GM23338 (cell line): ENCODE data around the gene FAM136A. TPM values are rescaled to one million over a fixed set of nuclear protein-coding genes. Genes with fewer than 3 reads are reported as not detected.

Source experiments
- ATAC-seq: fragments of 200-7000 bp; cut with Tn5 transposase; 3 replicates; pipeline ENCODE4 v1.9.1; 2020
- DNase-seq: peaks from one replicate; pipeline ENCODE4 v3.0.0-alpha.2; 2015; ENCODE audit warnings: low spot score
- H2AFZ ChIP-seq: fragments of 200-600 bp; sonication (generic); 2 replicates; pipeline ENCODE4 v1.8.0; 2016; ENCODE audit warnings: antibody characterized with exemption, mild to moderate bottlenecking, moderate library complexity
- H3F3A ChIP-seq: fragments of 200-600 bp; sonication (generic); replicated peaks from 2 replicates; pipeline ENCODE4 v1.8.0; 2017; ENCODE audit warnings: antibody characterized with exemption, mixed run types, low read depth
- H3K27ac ChIP-seq: fragments of 200-600 bp; sonication (generic); 2 replicates; pipeline ENCODE4 v1.6.1; 2016; ENCODE audit warnings: low read depth
- H3K27me3 ChIP-seq: fragments of 200-600 bp; sonication (generic); 2 replicates; pipeline ENCODE4 v1.8.0; 2016; ENCODE audit warnings: mild to moderate bottlenecking, mixed run types, moderate library complexity; ENCODE audit not compliant: insufficient read depth
- H3K36me3 ChIP-seq: fragments of 200-600 bp; sonication (generic); 2 replicates; pipeline ENCODE4 v1.8.0; 2016; ENCODE audit warnings: mild to moderate bottlenecking; ENCODE audit not compliant: insufficient read depth
- H3K4me1 ChIP-seq: fragments of 200-600 bp; sonication (generic); 2 replicates; pipeline ENCODE4 v1.8.0; 2016; ENCODE audit warnings: mild to moderate bottlenecking, moderate library complexity; ENCODE audit not compliant: insufficient read depth
- H3K4me2 ChIP-seq: fragments of 200-600 bp; sonication (generic); 2 replicates; pipeline ENCODE4 v1.7.1; 2017; ENCODE audit warnings: mixed run types
- H3K4me3 ChIP-seq: fragments of 200-600 bp; sonication (generic); 2 replicates; pipeline ENCODE4 v1.6.1; 2016; ENCODE audit warnings: mixed run types
- H3K79me2 ChIP-seq: fragments of 200-600 bp; sonication (generic); replicated peaks from 2 replicates; pipeline ENCODE4 v1.8.0; 2017; ENCODE audit warnings: mild to moderate bottlenecking; ENCODE audit not compliant: insufficient read depth
- H3K9me2 ChIP-seq: fragments of 200-600 bp; sonication (generic); 2 replicates; pipeline ENCODE4 v1.8.0; 2017; ENCODE audit not compliant: insufficient read depth
- H4K20me1 ChIP-seq: fragments of 200-600 bp; sonication (generic); replicated peaks from 2 replicates; pipeline ENCODE4 v1.8.0; 2017; ENCODE audit warnings: mild to moderate bottlenecking; ENCODE audit not compliant: insufficient read depth
- H3K27ac Mint-ChIP-seq: 2 replicates; pipeline ENCODE4 v1.8.0; 2020; ENCODE audit warnings: inconsistent platforms, mild to moderate bottlenecking, moderate library complexity, mixed read lengths
- H3K27me3 Mint-ChIP-seq: 3 replicates; pipeline ENCODE4 v1.8.0; 2022; ENCODE audit warnings: low read depth, mild to moderate bottlenecking, moderate library complexity, mixed read lengths, inconsistent platforms; ENCODE audit not compliant: insufficient read depth, poor library complexity
- H3K36me3 Mint-ChIP-seq: 3 replicates; pipeline ENCODE4 v1.8.0; 2021; ENCODE audit warnings: low read depth, mild to moderate bottlenecking, inconsistent platforms, moderate library complexity, mixed read lengths
- H3K4me1 Mint-ChIP-seq: 3 replicates; pipeline ENCODE4 v1.8.0; 2020; ENCODE audit warnings: mild to moderate bottlenecking, inconsistent platforms, mixed read lengths
- H3K4me3 Mint-ChIP-seq: 3 replicates; pipeline ENCODE4 v1.8.0; 2021; ENCODE audit warnings: moderate library complexity, mild to moderate bottlenecking, inconsistent platforms, mixed read lengths
- H3K9me3 Mint-ChIP-seq: 3 replicates; pipeline ENCODE4 v1.8.0; 2020; ENCODE audit warnings: moderate library complexity, mild to moderate bottlenecking, inconsistent platforms, mixed read lengths
- CREB1 ChIP-seq: fragments of 250-450 bp; sonication (Bioruptor Pico); IDR thresholded peaks from 2 replicates; pipeline ENCODE4 v1.5.0; 2020; ENCODE audit warnings: low read depth, mild to moderate bottlenecking, moderate library complexity
- EZH2 ChIP-seq: fragments of 200-600 bp; sonication (generic); IDR thresholded peaks from one replicate; pipeline ENCODE4 v1.8.0; 2017; ENCODE audit warnings: antibody characterized with exemption, mild to moderate bottlenecking, low read depth; ENCODE audit not compliant: unreplicated experiment
- EZH2phosphoT487 ChIP-seq: fragments of 200-600 bp; sonication (generic); IDR thresholded peaks from one replicate; pipeline ENCODE4 v1.8.1; 2018; ENCODE audit warnings: antibody characterized with exemption; ENCODE audit not compliant: unreplicated experiment
- NANOG ChIP-seq: IDR thresholded peaks from 2 replicates; pipeline ENCODE4 v1.6.1; 2016; ENCODE audit warnings: antibody characterized with exemption, borderline replicate concordance
- POLR2AphosphoS5 ChIP-seq: IDR thresholded peaks from 2 replicates; pipeline ENCODE4 v1.6.1; 2016; ENCODE audit warnings: antibody characterized with exemption, low read depth
- ZNF114 ChIP-seq: fragments of 250-450 bp; sonication (Bioruptor Pico); IDR thresholded peaks from 2 replicates; pipeline ENCODE4 v1.5.0; 2020; ENCODE audit warnings: mild to moderate bottlenecking, moderate library complexity
- ZNF331 ChIP-seq: fragments of 250-450 bp; sonication (Bioruptor Pico); IDR thresholded peaks from 2 replicates; pipeline ENCODE4 v1.5.0; 2020; ENCODE audit warnings: low read depth, mild to moderate bottlenecking, moderate library complexity
- polyA plus RNA-seq: library from polyadenylated mRNA; unstranded; fragments of >200 nt; fragmentation: Nextera tagmentation; extraction: Ambion mirVana; gene quantifications from 2 replicates; pipeline ENCODE4 v1.2.1, GENCODE V29; 2016
- total RNA-seq: library from RNA; depleted of rRNA; stranded (reverse); fragments of >200 nt; shearing (Covaris generic); gene quantifications from 2 replicates; pipeline ENCODE4 v1.2.3, GENCODE V29; 2014
- TF ChIP-seq, protein P1 (sequence below): IDR thresholded peaks from one replicate; pipeline ENCODE4 v1.6.1; 2018; ENCODE audit warnings: antibody characterized with exemption; ENCODE audit not compliant: unreplicated experiment
- TF ChIP-seq, protein P2 (sequence below): IDR thresholded peaks from 2 replicates; pipeline ENCODE4 v1.6.1; 2016; ENCODE audit warnings: antibody characterized with exemption
- TF ChIP-seq, protein P3 (sequence below): fragments of 250-450 bp; sonication (Bioruptor Pico); IDR thresholded peaks from 2 replicates; pipeline ENCODE4 v1.5.0; 2020; ENCODE audit warnings: mild to moderate bottlenecking, moderate library complexity

FAM136A gene
- total and polyA plus RNA-seq, 2 experiments from 2014 or later, result 115 to 150 TPM

DNA sequence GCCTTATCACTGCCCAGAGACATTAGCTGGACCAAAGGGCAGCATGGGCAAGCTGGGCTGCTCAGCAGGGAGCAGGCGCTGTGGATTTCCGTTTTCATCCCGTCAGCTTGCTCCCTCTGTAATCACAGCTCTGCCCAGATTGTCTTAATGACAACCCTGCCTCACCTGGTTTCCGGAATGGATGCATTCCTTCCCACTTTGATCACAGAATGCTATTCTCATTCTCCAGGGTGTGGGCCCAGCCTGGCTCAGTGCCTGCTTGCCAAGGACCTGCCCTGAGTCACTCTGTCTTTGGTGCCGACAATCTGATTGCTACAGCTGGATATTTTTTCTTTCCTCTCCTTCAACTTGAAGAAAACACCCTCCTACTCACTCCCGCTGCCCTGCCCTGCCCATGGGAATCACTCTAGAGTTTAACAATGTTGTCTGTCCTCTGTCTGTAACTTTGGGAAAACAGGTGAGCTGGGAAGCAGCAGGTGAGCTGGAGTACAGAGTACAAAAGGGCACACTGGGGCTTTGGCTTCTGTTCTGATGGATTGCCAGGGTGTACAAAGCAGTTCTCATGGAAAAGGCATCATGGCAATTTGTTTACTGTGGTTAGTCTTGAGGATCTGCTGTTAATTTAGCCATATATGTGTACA, 27.2 kb upstream of the FAM136A start (continued):
- TF ChIP-seq, protein P1, sequence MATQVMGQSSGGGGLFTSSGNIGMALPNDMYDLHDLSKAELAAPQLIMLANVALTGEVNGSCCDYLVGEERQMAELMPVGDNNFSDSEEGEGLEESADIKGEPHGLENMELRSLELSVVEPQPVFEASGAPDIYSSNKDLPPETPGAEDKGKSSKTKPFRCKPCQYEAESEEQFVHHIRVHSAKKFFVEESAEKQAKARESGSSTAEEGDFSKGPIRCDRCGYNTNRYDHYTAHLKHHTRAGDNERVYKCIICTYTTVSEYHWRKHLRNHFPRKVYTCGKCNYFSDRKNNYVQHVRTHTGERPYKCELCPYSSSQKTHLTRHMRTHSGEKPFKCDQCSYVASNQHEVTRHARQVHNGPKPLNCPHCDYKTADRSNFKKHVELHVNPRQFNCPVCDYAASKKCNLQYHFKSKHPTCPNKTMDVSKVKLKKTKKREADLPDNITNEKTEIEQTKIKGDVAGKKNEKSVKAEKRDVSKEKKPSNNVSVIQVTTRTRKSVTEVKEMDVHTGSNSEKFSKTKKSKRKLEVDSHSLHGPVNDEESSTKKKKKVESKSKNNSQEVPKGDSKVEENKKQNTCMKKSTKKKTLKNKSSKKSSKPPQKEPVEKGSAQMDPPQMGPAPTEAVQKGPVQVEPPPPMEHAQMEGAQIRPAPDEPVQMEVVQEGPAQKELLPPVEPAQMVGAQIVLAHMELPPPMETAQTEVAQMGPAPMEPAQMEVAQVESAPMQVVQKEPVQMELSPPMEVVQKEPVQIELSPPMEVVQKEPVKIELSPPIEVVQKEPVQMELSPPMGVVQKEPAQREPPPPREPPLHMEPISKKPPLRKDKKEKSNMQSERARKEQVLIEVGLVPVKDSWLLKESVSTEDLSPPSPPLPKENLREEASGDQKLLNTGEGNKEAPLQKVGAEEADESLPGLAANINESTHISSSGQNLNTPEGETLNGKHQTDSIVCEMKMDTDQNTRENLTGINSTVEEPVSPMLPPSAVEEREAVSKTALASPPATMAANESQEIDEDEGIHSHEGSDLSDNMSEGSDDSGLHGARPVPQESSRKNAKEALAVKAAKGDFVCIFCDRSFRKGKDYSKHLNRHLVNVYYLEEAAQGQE, result no peak

DNA sequence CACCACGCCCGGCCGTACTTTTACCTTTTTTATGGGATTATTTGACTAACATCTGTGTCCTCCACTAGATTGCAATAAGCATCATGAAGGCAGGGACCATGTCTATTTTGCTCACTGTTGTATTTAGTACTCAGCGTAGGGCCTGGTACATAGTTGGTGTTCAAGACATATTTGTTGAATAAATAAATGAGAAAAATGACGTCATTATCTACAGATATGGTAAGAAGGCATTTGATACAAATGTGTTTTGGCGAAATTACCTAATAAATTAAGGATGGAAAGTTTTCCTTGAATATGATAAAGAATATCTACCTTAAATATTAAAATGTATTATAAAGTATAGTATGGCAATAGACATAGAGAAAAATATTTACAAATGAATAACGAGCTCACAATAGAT, 24.0 kb upstream of the FAM136A start:
- Histone ChIP-seq H3K36me3 (no peaks in the 10 kb centered on the region), H2AFZ (no peak overlapping the region), H3K4me1 (no peaks in the 10 kb centered on the region; the same call in 1 of the 2 replicates), H4K20me1 (no peaks in the 10 kb centered on the region), H3K27me3 (no peaks in the 10 kb centered on the region), H3K27ac (no peak overlapping the region), H3K79me2 (no peaks in the 10 kb centered on the region), H3K4me3 (no peak overlapping the region), H3K9me2 (no peaks in the 10 kb centered on the region), H3K4me2 (no peak overlapping the region), H3F3A (no peaks in the 10 kb centered on the region)
- no peaks in the 10 kb centered on the region for H3K9me3 Mint-ChIP-seq
- no peak for ATAC-seq
- peaks cover 4% of the 10 kb centered on the region for H3K27me3 Mint-ChIP-seq
- H3K4me1 Mint-ChIP-seq, result peaks cover 7% of the 10 kb centered on the region; the same call in 2 of the 3 replicates
- no peak overlapping the region for H3K27ac Mint-ChIP-seq
- H3K4me3 Mint-ChIP-seq, result no peak overlapping the region
- no peak for DNase-seq
- no peaks in the 10 kb centered on the region for H3K36me3 Mint-ChIP-seq
- TF ChIP-seq ZNF331 (CRISPR knock-in tag) (no peak), NANOG (no peak), POLR2AphosphoS5 (no peak), EZH2phosphoT487 (no peak), CREB1 (CRISPR knock-in tag) (no peak), ZNF114 (no peak), EZH2 (no peak)
- TF ChIP-seq, protein P1, result no peak
- TF ChIP-seq, protein P2, sequence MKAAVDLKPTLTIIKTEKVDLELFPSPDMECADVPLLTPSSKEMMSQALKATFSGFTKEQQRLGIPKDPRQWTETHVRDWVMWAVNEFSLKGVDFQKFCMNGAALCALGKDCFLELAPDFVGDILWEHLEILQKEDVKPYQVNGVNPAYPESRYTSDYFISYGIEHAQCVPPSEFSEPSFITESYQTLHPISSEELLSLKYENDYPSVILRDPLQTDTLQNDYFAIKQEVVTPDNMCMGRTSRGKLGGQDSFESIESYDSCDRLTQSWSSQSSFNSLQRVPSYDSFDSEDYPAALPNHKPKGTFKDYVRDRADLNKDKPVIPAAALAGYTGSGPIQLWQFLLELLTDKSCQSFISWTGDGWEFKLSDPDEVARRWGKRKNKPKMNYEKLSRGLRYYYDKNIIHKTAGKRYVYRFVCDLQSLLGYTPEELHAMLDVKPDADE, result no peak
- TF ChIP-seq, protein P3, sequence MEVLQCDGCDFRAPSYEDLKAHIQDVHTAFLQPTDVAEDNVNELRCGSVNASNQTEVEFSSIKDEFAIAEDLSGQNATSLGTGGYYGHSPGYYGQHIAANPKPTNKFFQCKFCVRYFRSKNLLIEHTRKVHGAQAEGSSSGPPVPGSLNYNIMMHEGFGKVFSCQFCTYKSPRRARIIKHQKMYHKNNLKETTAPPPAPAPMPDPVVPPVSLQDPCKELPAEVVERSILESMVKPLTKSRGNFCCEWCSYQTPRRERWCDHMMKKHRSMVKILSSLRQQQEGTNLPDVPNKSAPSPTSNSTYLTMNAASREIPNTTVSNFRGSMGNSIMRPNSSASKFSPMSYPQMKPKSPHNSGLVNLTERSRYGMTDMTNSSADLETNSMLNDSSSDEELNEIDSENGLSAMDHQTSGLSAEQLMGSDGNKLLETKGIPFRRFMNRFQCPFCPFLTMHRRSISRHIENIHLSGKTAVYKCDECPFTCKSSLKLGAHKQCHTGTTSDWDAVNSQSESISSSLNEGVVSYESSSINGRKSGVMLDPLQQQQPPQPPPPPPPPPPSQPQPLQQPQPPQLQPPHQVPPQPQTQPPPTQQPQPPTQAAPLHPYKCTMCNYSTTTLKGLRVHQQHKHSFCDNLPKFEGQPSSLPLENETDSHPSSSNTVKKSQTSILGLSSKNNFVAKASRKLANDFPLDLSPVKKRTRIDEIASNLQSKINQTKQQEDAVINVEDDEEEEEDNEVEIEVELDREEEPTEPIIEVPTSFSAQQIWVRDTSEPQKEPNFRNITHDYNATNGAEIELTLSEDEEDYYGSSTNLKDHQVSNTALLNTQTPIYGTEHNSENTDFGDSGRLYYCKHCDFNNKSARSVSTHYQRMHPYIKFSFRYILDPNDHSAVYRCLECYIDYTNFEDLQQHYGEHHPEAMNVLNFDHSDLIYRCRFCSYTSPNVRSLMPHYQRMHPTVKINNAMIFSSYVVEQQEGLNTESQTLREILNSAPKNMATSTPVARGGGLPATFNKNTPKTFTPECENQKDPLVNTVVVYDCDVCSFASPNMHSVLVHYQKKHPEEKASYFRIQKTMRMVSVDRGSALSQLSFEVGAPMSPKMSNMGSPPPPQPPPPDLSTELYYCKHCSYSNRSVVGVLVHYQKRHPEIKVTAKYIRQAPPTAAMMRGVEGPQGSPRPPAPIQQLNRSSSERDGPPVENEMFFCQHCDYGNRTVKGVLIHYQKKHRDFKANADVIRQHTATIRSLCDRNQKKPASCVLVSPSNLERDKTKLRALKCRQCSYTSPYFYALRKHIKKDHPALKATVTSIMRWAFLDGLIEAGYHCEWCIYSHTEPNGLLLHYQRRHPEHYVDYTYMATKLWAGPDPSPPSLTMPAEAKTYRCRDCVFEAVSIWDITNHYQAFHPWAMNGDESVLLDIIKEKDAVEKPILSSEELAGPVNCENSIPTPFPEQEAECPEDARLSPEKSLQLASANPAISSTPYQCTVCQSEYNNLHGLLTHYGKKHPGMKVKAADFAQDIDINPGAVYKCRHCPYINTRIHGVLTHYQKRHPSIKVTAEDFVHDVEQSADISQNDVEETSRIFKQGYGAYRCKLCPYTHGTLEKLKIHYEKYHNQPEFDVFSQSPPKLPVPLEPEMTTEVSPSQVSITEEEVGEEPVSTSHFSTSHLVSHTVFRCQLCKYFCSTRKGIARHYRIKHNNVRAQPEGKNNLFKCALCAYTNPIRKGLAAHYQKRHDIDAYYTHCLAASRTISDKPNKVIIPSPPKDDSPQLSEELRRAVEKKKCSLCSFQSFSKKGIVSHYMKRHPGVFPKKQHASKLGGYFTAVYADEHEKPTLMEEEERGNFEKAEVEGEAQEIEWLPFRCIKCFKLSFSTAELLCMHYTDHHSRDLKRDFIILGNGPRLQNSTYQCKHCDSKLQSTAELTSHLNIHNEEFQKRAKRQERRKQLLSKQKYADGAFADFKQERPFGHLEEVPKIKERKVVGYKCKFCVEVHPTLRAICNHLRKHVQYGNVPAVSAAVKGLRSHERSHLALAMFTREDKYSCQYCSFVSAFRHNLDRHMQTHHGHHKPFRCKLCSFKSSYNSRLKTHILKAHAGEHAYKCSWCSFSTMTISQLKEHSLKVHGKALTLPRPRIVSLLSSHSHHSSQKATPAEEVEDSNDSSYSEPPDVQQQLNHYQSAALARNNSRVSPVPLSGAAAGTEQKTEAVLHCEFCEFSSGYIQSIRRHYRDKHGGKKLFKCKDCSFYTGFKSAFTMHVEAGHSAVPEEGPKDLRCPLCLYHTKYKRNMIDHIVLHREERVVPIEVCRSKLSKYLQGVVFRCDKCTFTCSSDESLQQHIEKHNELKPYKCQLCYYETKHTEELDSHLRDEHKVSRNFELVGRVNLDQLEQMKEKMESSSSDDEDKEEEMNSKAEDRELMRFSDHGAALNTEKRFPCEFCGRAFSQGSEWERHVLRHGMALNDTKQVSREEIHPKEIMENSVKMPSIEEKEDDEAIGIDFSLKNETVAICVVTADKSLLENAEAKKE (CRISPR knock-in tag), result no peak
